ENCODE measurements around the gene KIFC1. TPM values are rescaled to one million over a fixed set of nuclear protein-coding genes. Genes with fewer than 3 reads are reported as not detected.
A peak's percentile ranks its signal among the peaks of the same experiment; 100 is the strongest.

The KIFC1 gene
- total and polyA plus RNA-seq, 9 of the 15 experiments (the other 6 are each of a cell fraction or from before 2014, with no cell fraction given) = 1.3 to 95.2 (median 76.9) TPM

DNA sequence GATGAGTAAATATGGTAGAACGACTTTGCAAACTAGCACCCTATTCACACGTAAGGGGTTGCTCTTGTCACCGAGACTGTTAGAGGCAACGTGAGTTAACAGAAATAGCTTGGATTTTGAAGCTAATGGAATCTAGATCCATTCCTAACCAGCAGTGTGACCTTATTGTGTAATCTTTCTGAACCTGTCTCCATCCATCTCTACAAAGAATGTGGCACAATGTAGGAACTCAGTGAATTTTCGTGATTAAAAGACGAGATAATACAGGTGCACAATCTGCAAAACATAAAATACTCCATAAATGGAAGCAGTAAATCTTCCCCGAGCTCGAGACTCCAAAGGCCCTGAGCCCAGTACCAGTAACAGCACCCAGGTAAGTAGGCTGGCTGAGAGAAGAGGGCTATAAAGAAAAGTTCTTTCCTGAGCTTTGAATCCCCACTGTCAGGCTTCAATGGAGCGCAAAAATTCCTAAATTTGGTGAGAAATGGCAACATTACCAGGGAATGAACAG lies 801 bp upstream of the KIFC1 start (continued):
- TF ChIP-seq AFF1 (IDR thresholded peaks at IDR 0.05; ENCODE audit: low read depth in 1 of 2, partially characterized antibody in 2 of 2) = peak in 1 of 2 experiments; percentile 43
- 0 out of 2 replicates have a peak, but pooled peaks have one; percentile 5 for TF ChIP-seq ZNF79 (CRISPR knock-in tag; IDR thresholded peaks at IDR 0.05; ENCODE audit: low read depth)
- no peak for TF ChIP-seq ZNF316 (IDR thresholded peaks at IDR 0.05)
- TF ChIP-seq, protein P1, sequence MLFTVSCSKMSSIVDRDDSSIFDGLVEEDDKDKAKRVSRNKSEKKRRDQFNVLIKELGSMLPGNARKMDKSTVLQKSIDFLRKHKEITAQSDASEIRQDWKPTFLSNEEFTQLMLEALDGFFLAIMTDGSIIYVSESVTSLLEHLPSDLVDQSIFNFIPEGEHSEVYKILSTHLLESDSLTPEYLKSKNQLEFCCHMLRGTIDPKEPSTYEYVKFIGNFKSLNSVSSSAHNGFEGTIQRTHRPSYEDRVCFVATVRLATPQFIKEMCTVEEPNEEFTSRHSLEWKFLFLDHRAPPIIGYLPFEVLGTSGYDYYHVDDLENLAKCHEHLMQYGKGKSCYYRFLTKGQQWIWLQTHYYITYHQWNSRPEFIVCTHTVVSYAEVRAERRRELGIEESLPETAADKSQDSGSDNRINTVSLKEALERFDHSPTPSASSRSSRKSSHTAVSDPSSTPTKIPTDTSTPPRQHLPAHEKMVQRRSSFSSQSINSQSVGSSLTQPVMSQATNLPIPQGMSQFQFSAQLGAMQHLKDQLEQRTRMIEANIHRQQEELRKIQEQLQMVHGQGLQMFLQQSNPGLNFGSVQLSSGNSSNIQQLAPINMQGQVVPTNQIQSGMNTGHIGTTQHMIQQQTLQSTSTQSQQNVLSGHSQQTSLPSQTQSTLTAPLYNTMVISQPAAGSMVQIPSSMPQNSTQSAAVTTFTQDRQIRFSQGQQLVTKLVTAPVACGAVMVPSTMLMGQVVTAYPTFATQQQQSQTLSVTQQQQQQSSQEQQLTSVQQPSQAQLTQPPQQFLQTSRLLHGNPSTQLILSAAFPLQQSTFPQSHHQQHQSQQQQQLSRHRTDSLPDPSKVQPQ (CRISPR knock-in tag; IDR thresholded peaks at IDR 0.05; ENCODE audit: borderline replicate concordance) = no peak
- TF ChIP-seq SAFB (IDR thresholded peaks at IDR 0.05; ENCODE audit: borderline replicate concordance, low read depth, low read length) = no peak
- TF ChIP-seq POLR2AphosphoS2 (IDR thresholded peaks at IDR 0.05; ENCODE audit: low read length) = no peak
- TF ChIP-seq BACH1 (tag; IDR thresholded peaks at IDR 0.05) = peak; percentile 57; the same call in 1 of the 2 replicates
- no peak for TF ChIP-seq ZNF707 (CRISPR knock-in tag; conservative IDR thresholded peaks at IDR 0.05)
- TF ChIP-seq NR4A1 (CRISPR knock-in tag; IDR thresholded peaks at IDR 0.05) = no peak
- TF ChIP-seq NR4A1 (tag; IDR thresholded peaks at IDR 0.05) = peak; percentile 67; the same call in 1 of the 2 replicates
- TF ChIP-seq, protein P2, sequence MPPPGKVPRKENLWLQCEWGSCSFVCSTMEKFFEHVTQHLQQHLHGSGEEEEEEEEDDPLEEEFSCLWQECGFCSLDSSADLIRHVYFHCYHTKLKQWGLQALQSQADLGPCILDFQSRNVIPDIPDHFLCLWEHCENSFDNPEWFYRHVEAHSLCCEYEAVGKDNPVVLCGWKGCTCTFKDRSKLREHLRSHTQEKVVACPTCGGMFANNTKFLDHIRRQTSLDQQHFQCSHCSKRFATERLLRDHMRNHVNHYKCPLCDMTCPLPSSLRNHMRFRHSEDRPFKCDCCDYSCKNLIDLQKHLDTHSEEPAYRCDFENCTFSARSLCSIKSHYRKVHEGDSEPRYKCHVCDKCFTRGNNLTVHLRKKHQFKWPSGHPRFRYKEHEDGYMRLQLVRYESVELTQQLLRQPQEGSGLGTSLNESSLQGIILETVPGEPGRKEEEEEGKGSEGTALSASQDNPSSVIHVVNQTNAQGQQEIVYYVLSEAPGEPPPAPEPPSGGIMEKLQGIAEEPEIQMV (tag; conservative IDR thresholded peaks at IDR 0.05; ENCODE audit: low read depth) = 0 out of 2 replicates have a peak, but pooled peaks have one; percentile 49
- TF ChIP-seq SMARCA4 (IDR thresholded peaks at IDR 0.05) = peak; percentile 65; the same call in 1 of the 2 replicates
- 0 out of 2 replicates have a peak, but pooled peaks have one; percentile 66 for TF ChIP-seq ZNF583 (CRISPR knock-in tag; IDR thresholded peaks at IDR 0.05)
- TF ChIP-seq, protein P3, sequence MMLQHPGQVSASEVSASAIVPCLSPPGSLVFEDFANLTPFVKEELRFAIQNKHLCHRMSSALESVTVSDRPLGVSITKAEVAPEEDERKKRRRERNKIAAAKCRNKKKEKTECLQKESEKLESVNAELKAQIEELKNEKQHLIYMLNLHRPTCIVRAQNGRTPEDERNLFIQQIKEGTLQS (IDR thresholded peaks at IDR 0.05) = no peak
- TF ChIP-seq, protein P3 (CRISPR knock-in tag; conservative IDR thresholded peaks at IDR 0.05) = 0 out of 2 replicates have a peak, but pooled peaks have one; percentile 74
- TF ChIP-seq RAD21 (CRISPR knock-in tag; conservative IDR thresholded peaks at IDR 0.05 in 1 of 2, IDR thresholded peaks at IDR 0.05 in 1 of 2) = no peak
- TF ChIP-seq ARNT (IDR thresholded peaks at IDR 0.05) = no peak
- TF ChIP-seq DDX20 (tag; IDR thresholded peaks at IDR 0.05; ENCODE audit: low read depth) = peak; percentile 59; the same call in 1 of the 2 replicates
- no peak for TF ChIP-seq MTA2 (IDR thresholded peaks at IDR 0.05; ENCODE audit: low read depth)
- no peak for TF ChIP-seq PML (IDR thresholded peaks at IDR 0.05; ENCODE audit: low read length)
